H9 (cell line): ENCODE results near the gene YOD1. TPM values are rescaled to one million over a fixed set of nuclear protein-coding genes. Genes with fewer than 3 reads are reported as not detected.

ENCODE experiments used
- DNase-seq: peaks from one replicate; pipeline ENCODE4 v3.0.0-alpha.2; 2017
- H2AFZ ChIP-seq: one replicate; pipeline ENCODE4 v1.6.1; 2013; ENCODE audit warnings: mild to moderate bottlenecking, low read length, control low read depth, moderate library complexity
- H2AK5ac ChIP-seq: 2 replicates; pipeline ENCODE4 v1.6.1; 2013; ENCODE audit warnings: low read length, control low read depth, mixed read lengths; ENCODE audit not compliant: insufficient read length
- H2BK120ac ChIP-seq: one replicate; pipeline ENCODE4 v1.6.1; 2013; ENCODE audit warnings: low read depth, mild to moderate bottlenecking, low read length, control low read depth, inconsistent platforms; ENCODE audit not compliant: poor library complexity, severe bottlenecking
- H2BK12ac ChIP-seq: 2 replicates; pipeline ENCODE4 v1.6.1; 2013; ENCODE audit warnings: low read length, control low read depth, mixed read lengths, low read depth; ENCODE audit not compliant: insufficient read length
- H2BK15ac ChIP-seq: 2 replicates; pipeline ENCODE4 v1.6.1; 2013; ENCODE audit warnings: low read depth, low read length, control low read depth
- H2BK20ac ChIP-seq: one replicate; pipeline ENCODE4 v1.6.1; 2013; ENCODE audit warnings: low read depth, mild to moderate bottlenecking, low read length, control low read depth, inconsistent platforms; ENCODE audit not compliant: poor library complexity, severe bottlenecking
- H2BK5ac ChIP-seq: 2 replicates; pipeline ENCODE4 v1.6.1; 2013; ENCODE audit warnings: low read length, control low read depth, mixed read lengths; ENCODE audit not compliant: insufficient read length
- H3K14ac ChIP-seq: 2 replicates; pipeline ENCODE4 v1.6.1; 2013; ENCODE audit warnings: low read length, control low read depth; ENCODE audit not compliant: insufficient read depth
- H3K18ac ChIP-seq: 2 replicates; pipeline ENCODE4 v1.6.1; 2013; ENCODE audit warnings: low read depth, mild to moderate bottlenecking, mixed read lengths, low read length, control low read depth; ENCODE audit not compliant: insufficient read length
- H3K23ac ChIP-seq: 2 replicates; pipeline ENCODE4 v1.6.1; 2013; ENCODE audit warnings: low read length, control low read depth, mixed read lengths, low read depth; ENCODE audit not compliant: insufficient read length
- H3K23me2 ChIP-seq: 2 replicates; pipeline ENCODE4 v1.6.1; 2013; ENCODE audit warnings: low read depth, mild to moderate bottlenecking, mixed read lengths, low read length, control low read depth; ENCODE audit not compliant: insufficient read length, poor library complexity, severe bottlenecking
- H3K27ac ChIP-seq: 2 replicates; pipeline ENCODE4 v1.5.1; 2013; ENCODE audit warnings: low read length, control low read depth, mixed read lengths, low read depth; ENCODE audit not compliant: insufficient read length
- H3K27me3 ChIP-seq: 2 replicates; pipeline ENCODE4 v1.6.1; 2013; ENCODE audit warnings: low read length, control low read depth, inconsistent platforms; ENCODE audit not compliant: insufficient read depth
- H3K4ac ChIP-seq: 2 replicates; pipeline ENCODE4 v1.6.1; 2013; ENCODE audit warnings: low read depth, mild to moderate bottlenecking, control low read depth, inconsistent platforms, low read length, moderate library complexity
- H3K4me1 ChIP-seq: 2 replicates; pipeline ENCODE4 v1.6.1; 2013; ENCODE audit warnings: low read length, control low read depth, inconsistent platforms; ENCODE audit not compliant: insufficient read depth
- H3K4me2 ChIP-seq: 2 replicates; pipeline ENCODE4 v1.6.1; 2013; ENCODE audit warnings: low read length, control low read depth, mixed read lengths; ENCODE audit not compliant: insufficient read length, insufficient read depth
- H3K56ac ChIP-seq: 2 replicates; pipeline ENCODE4 v1.6.1; 2013; ENCODE audit warnings: low read depth, mild to moderate bottlenecking, mixed read lengths, low read length, control low read depth; ENCODE audit not compliant: insufficient read length
- H3K79me1 ChIP-seq: 2 replicates; pipeline ENCODE4 v1.6.1; 2013; ENCODE audit warnings: low read depth, mild to moderate bottlenecking, moderate library complexity, low read length, control low read depth, inconsistent platforms; ENCODE audit not compliant: insufficient read depth, poor library complexity, severe bottlenecking
- H3K79me2 ChIP-seq: 2 replicates; pipeline ENCODE4 v1.6.1; 2013; ENCODE audit warnings: low read length, control low read depth, inconsistent platforms; ENCODE audit not compliant: insufficient read depth
- H3K9ac ChIP-seq: 2 replicates; pipeline ENCODE4 v1.6.1; 2013; ENCODE audit warnings: low read length, control low read depth, mixed read lengths; ENCODE audit not compliant: insufficient read length; ENCODE audit errors: extremely low read depth
- H3K9me3 ChIP-seq: one replicate; pipeline ENCODE4 v1.6.1; 2013; ENCODE audit warnings: low read depth, low read length, inconsistent platforms; ENCODE audit not compliant: control insufficient read depth
- H3T11ph ChIP-seq: one replicate; pipeline ENCODE4 v1.6.1; 2013; ENCODE audit warnings: mild to moderate bottlenecking, low read length, control low read depth, inconsistent platforms
- H4K20me1 ChIP-seq: one replicate; pipeline ENCODE4 v1.6.1; 2013; ENCODE audit not compliant: control insufficient read depth, insufficient read length, insufficient read depth
- H4K5ac ChIP-seq: 2 replicates; pipeline ENCODE4 v1.6.1; 2013; ENCODE audit warnings: low read depth, mild to moderate bottlenecking, mixed read lengths, low read length, control low read depth; ENCODE audit not compliant: insufficient read length
- H4K8ac ChIP-seq: replicated peaks from 2 replicates; pipeline ENCODE4 v1.6.1; 2013; ENCODE audit warnings: low read length, control low read depth, mixed read lengths, low read depth; ENCODE audit not compliant: insufficient read length
- H4K91ac ChIP-seq: 2 replicates; pipeline ENCODE4 v1.6.1; 2013; ENCODE audit warnings: low read depth, mild to moderate bottlenecking, moderate library complexity, mixed read lengths, low read length, control low read depth; ENCODE audit not compliant: insufficient read length
- H3K27ac Mint-ChIP-seq, 3 experiments: 2 replicates in 2 of 3; 3 replicates in 1 of 3; pipeline ENCODE4 v1.8.0; 2020 to 2021; ENCODE audit warnings: mixed read lengths in 3 of 3, mild to moderate bottlenecking in 1 of 3, moderate library complexity in 1 of 3
- H3K27me3 Mint-ChIP-seq: 2 replicates; pipeline ENCODE4 v1.8.0; 2021; ENCODE audit warnings: low read depth, mild to moderate bottlenecking, moderate library complexity, mixed read lengths
- H3K36me3 Mint-ChIP-seq, 3 experiments: 2 replicates in 2 of 3; 3 replicates in 1 of 3; pipeline ENCODE4 v1.8.0; 2020 to 2021; ENCODE audit warnings: low read depth in 3 of 3, mixed read lengths in 3 of 3; ENCODE audit not compliant: insufficient read depth in 1 of 3
- H3K4me1 Mint-ChIP-seq, 2 experiments: 2 replicates each; pipeline ENCODE4 v1.8.0; 2020; ENCODE audit warnings: mixed read lengths in 2 of 2
- H3K4me3 Mint-ChIP-seq, 2 experiments: 2 replicates in 1 of 2; 3 replicates in 1 of 2; pipeline ENCODE4 v1.8.0; 2020 to 2021; ENCODE audit warnings: mild to moderate bottlenecking in 2 of 2, mixed read lengths in 2 of 2, moderate library complexity in 1 of 2
- H3K9me3 Mint-ChIP-seq, 2 experiments: 2 replicates in 1 of 2; 3 replicates in 1 of 2; pipeline ENCODE4 v1.8.0; 2020; ENCODE audit warnings: mild to moderate bottlenecking in 2 of 2, mixed read lengths in 2 of 2, moderate library complexity in 1 of 2
- CTCF ChIP-seq: fragments of 200-600 bp; sonication (generic); conservative IDR thresholded peaks from 3 replicates; pipeline ENCODE4 v1.8.0; 2021; ENCODE audit warnings: antibody characterized with exemption, mild to moderate bottlenecking
- WGBS: extraction: QIAGEN DNeasy Blood & Tissue Kit; methylation state at CpG from one replicate; pipeline ENCODE4 v1.1.7; 2013; ENCODE audit warnings: missing lambda C conversion rate, low lambda C conversion rate, mixed read lengths; ENCODE audit not compliant: insufficient read length; ENCODE audit errors: extremely low coverage; 5-methylcytosine and 5-hydroxymethylcytosine counted together
- total RNA-seq: library from RNA; stranded (reverse); gene quantifications from 2 replicates; pipeline ENCODE4 v1.2.1, GENCODE V29; 2021

Gene YOD1
- total RNA-seq, 1 experiment from 2014 or later, result 8.6 TPM

GRCh38 chr1:207097871-207098324, 46.9 kb upstream of the YOD1 start:
- Mint-ChIP-seq H3K4me1 (no peaks in the 10 kb centered on the region), H3K9me3 (peaks cover 19 to 21% of the 10 kb centered on the region in 2 experiments), H3K27ac (no peak overlapping the region), H3K36me3 (peaks cover 0 to 9% (median 3%) of the 10 kb centered on the region in 3 experiments; a peak in 5 of 7 replicates), H3K27me3 (peaks cover 2% of the 10 kb centered on the region), H3K4me3 (no peak overlapping the region)
- WGBS, result no CpG with 5 or more reads among the region's 3 CpGs
- H4K91ac ChIP-seq, result no peak overlapping the region
- no peak overlapping the region for H3K4me2 ChIP-seq
- no peak overlapping the region for H3T11ph ChIP-seq
- H3K4me1 ChIP-seq, result no peaks in the 10 kb centered on the region
- H4K5ac ChIP-seq, result no peak overlapping the region
- no peaks in the 10 kb centered on the region for H4K20me1 ChIP-seq
- no peak overlapping the region for H3K9ac ChIP-seq
- no peaks in the 10 kb centered on the region for H3K79me1 ChIP-seq
- DNase-seq, result no peak
- H3K27me3 ChIP-seq, result no peaks in the 10 kb centered on the region
- H3K14ac ChIP-seq, result no peak overlapping the region
- H2AFZ ChIP-seq, result no peak overlapping the region
- H3K23ac ChIP-seq, result no peak overlapping the region
- no peak overlapping the region for H2BK20ac ChIP-seq
- no peak overlapping the region for H2AK5ac ChIP-seq
- H3K18ac ChIP-seq, result no peak overlapping the region
- H3K4ac ChIP-seq, result no peak overlapping the region
- H2BK5ac ChIP-seq, result no peak overlapping the region
- H3K56ac ChIP-seq, result no peak overlapping the region
- H2BK12ac ChIP-seq, result no peak overlapping the region
- no peak overlapping the region for H3K27ac ChIP-seq
- TF ChIP-seq CTCF, result no peak
- H3K23me2 ChIP-seq, result no peaks in the 10 kb centered on the region
- H3K79me2 ChIP-seq, result no peaks in the 10 kb centered on the region
- no peak overlapping the region for H2BK120ac ChIP-seq
- H2BK15ac ChIP-seq, result no peak overlapping the region
- peaks cover 18% of the 10 kb centered on the region for H3K9me3 ChIP-seq
- H4K8ac ChIP-seq, result no peak overlapping the region
